Stimulated activated naive CD4-positive, alpha-beta T cell treated with Interleukin-2 at 50 U/mL for 16 hours (primary cell): Measurements from ENCODE around the gene UBE3A.
"Not testable (repeated sequence)": the region's sequence is repeated elsewhere in the genome, so short reads cannot be mapped to it uniquely, and the experiment has no call there.

ENCODE experiments used
- DNase-seq: peaks from one replicate; lab custom pipeline; 2025; lab: John Stamatoyannopoulos, UW

The UBE3A gene

GRCh38 chr15:25438601-25439368 is at the start of gene UBE3A:
TSS of gene UBE3A (minus strand) at chr15:25439024. CDS start at chr15:25409107, 29,917 bp downstream.
- DNase-seq = peak; percentile 84

GRCh38 chr15:25487226-25487884 is 48.5 kb upstream of the UBE3A start:
- DNase-seq = no peak

- no peak for DNase-seq
These were observed 47.2 kb upstream of the UBE3A start for GRCh38 chr15:25486051-25486450.

- no peak for DNase-seq
These were observed 42.5 kb upstream of the UBE3A start for GRCh38 chr15:25481208-25481859.

GRCh38 chr15:25478313-25478712 is 39.5 kb upstream of the UBE3A start:
- no peak for DNase-seq

GRCh38 chr15:25477816-25478215 is 39.0 kb upstream of the UBE3A start:
- DNase-seq = no peak

- DNase-seq = no peak
These were observed 35.4 kb upstream of the UBE3A start for GRCh38 chr15:25474251-25474650.

GRCh38 chr15:25470230-25470629 is 31.4 kb upstream of the UBE3A start:
- no peak for DNase-seq

- DNase-seq = no peak
These were observed 30.6 kb upstream of the UBE3A start for GRCh38 chr15:25469377-25469776.

GRCh38 chr15:25468611-25469010 is 29.8 kb upstream of the UBE3A start:
- no peak for DNase-seq

- no peak for DNase-seq
These were observed 27.0 kb upstream of the UBE3A start for GRCh38 chr15:25465835-25466234.

GRCh38 chr15:25464784-25465183 is 26.0 kb upstream of the UBE3A start:
- DNase-seq = no peak

GRCh38 chr15:25464383-25464782 is 25.6 kb upstream of the UBE3A start:
- no peak for DNase-seq

- DNase-seq = no peak
These were observed 17.4 kb upstream of the UBE3A start for GRCh38 chr15:25456196-25456595.

- no peak for DNase-seq
These were observed 16.4 kb upstream of the UBE3A start for GRCh38 chr15:25455226-25455625.

- no peak for DNase-seq
These were observed 15.9 kb upstream of the UBE3A start for GRCh38 chr15:25454771-25455170.

GRCh38 chr15:25453246-25453645 is 14.4 kb upstream of the UBE3A start:
- not testable (repeated sequence) for DNase-seq

- no peak for DNase-seq
These were observed 12.7 kb upstream of the UBE3A start for GRCh38 chr15:25451501-25451900.

GRCh38 chr15:25450163-25450562 is 11.3 kb upstream of the UBE3A start:
- no peak for DNase-seq

- no peak for DNase-seq
These were observed 7.3 kb upstream of the UBE3A start for GRCh38 chr15:25446076-25446475.

- no peak for DNase-seq
These were observed 6.6 kb upstream of the UBE3A start for GRCh38 chr15:25445412-25445811.

GRCh38 chr15:25441111-25441510 is 2.3 kb upstream of the UBE3A start:
- DNase-seq = no peak

- no peak for DNase-seq
These were observed 579 bp upstream of the UBE3A start for GRCh38 chr15:25439369-25439836.
